Heart right ventricle (tissue), 16 donors: ENCODE measurements around the gene EHHADH. TPM values are rescaled to one million over a fixed set of nuclear protein-coding genes. Genes with fewer than 3 reads are reported as not detected.

ENCODE experiments used
- ATAC-seq, 8 donors: fragments of 200-7000 bp; cut with Tn5 transposase; one replicate each; pipeline ENCODE4 v1.9.1; 2020; ENCODE audit warnings: mild to moderate bottlenecking in 8 of 8, moderate library complexity in 8 of 8, moderate number of reproducible peaks in 1 of 8
- DNase-seq, 2 donors: peaks; one replicate each; pipeline ENCODE4 v3.0.0-alpha.2; 2020
- H3K27ac ChIP-seq, 10 donors: fragments of 200-600 bp; sonication (generic) in 2 of 10; one replicate each; pipeline versions ENCODE4 v1.5.0 to v1.8.0; 2020 to 2022; ENCODE audit warnings: mild to moderate bottlenecking in 3 of 10
- H3K27me3 ChIP-seq, 7 donors: fragments of 200-600 bp; one replicate each; pipeline ENCODE4 v1.8.0; 2021 to 2022; ENCODE audit warnings: mild to moderate bottlenecking in 2 of 7
- H3K36me3 ChIP-seq, 9 donors: fragments of 200-600 bp; sonication (generic) in 1 of 9; one replicate each; pipeline versions ENCODE4 v1.5.0 to v1.8.0; 2020 to 2022; ENCODE audit warnings: mild to moderate bottlenecking in 2 of 9
- H3K4me1 ChIP-seq, 9 donors: fragments of 200-600 bp; sonication (generic) in 1 of 9; one replicate each; pipeline versions ENCODE4 v1.5.0 to v1.8.0; 2020 to 2022; ENCODE audit warnings: mild to moderate bottlenecking in 4 of 9
- H3K4me3 ChIP-seq, 10 donors: fragments of 200-600 bp; sonication (generic) in 2 of 10; one replicate each; pipeline versions ENCODE4 v1.5.0 to v1.8.0; 2020 to 2022; ENCODE audit warnings: mild to moderate bottlenecking in 7 of 10, moderate library complexity in 2 of 10
- H3K9me3 ChIP-seq, 11 donors: fragments of 200-600 bp in 10 of 11; sonication (generic) in 2 of 11; one replicate each; pipeline versions ENCODE4 v1.5.0 to v1.8.0; 2013 to 2022; ENCODE audit warnings: mild to moderate bottlenecking in 2 of 11, control low read depth in 1 of 11, moderate library complexity in 1 of 11
- WGBS, 2 donors: extraction: QIAGEN DNeasy Blood & Tissue Kit; methylation state at CpG; one replicate each; pipeline ENCODE4 v1.1.7; 2013; ENCODE audit warnings: inconsistent platforms in 1 of 2; 5-methylcytosine and 5-hydroxymethylcytosine counted together
- intact Hi-C, 10 donors: fragments of 100-400 bp; cut with DNase I; formaldehyde crosslinking; loops; one replicate each; pipeline versions ENCODE4 v1.11.1 to v1.14.2; 2022
- polyA plus RNA-seq, 2 donors: library from polyadenylated mRNA; stranded (reverse); fragments of 200-250 nt; gene quantifications; one replicate each; pipeline ENCODE4 v1.2.3, GENCODE V29; 2013
- total RNA-seq, 10 donors: library from RNA; stranded (reverse); fragmentation: NEBNext Ultra II Directional in 3 of 10; extraction: Animal tissue kit (Norgen Biotek cat#: 25700) in 3 of 10; gene quantifications; one replicate each; pipeline versions ENCODE4 v1.2.1 to v1.2.4, GENCODE V29; 2021 to 2023
- TF ChIP-seq, protein P1 (sequence below), 9 donors: fragments of 200-600 bp; sonication (generic) in 2 of 9; IDR thresholded peaks; one replicate each; pipeline versions ENCODE4 v1.5.0 to v1.8.0; 2021 to 2022; ENCODE audit warnings: antibody characterized with exemption in 9 of 9, mild to moderate bottlenecking in 5 of 9, moderate library complexity in 1 of 9
- donor health status: Arrhythmogenic right ventricular cardiomyopathy.
- donor health status: ischemic (EF 13 %, LVEDD 7.1; RV severe dilation, severe dysfunction).
- donor health status: healthy with polysubstance abuse.
- donor health status: DM: no; HTN: yes; CAD: no.
- donor health status: DM: no; HTN: no; CAD: no.
- donor health status: ischemic (EF 25% LVEDD 6.9; RV normal size, moderate dysfunction).
- donor health status: ischemic (EF 25% LVEDD 5.7; RV mildly dilated, moderate dysfunction).
- donor health status: healthy.
- donor health status: DM: yes; HTN: yes; CAD: no.
- donor health status: Ischemic cardiomyopathy.
- donor health status: ischemic (EF 35%, LVEDD 5.7; RV mildly dilated, moderate dysfunction).
- donor health status: nonischemic (EF 11% LVEDD 7.7; RV severe dilation, severe dysfunction).
- donor health status: DM: yes; HTN: yes; CAD: no.
- donor health status: PGD.
- donor health status: ischemic (EF 29% LVEDD 5.4; RV normal size, mild dysfunction).
- donor health status: nonischemic (EF 23%, LVEDD 6.1; RV moderate dilation, normal function).

The EHHADH gene
- total and polyA plus RNA-seq, 12 donors = 3.8 to 31.0 (median 20.0) TPM

DNA sequence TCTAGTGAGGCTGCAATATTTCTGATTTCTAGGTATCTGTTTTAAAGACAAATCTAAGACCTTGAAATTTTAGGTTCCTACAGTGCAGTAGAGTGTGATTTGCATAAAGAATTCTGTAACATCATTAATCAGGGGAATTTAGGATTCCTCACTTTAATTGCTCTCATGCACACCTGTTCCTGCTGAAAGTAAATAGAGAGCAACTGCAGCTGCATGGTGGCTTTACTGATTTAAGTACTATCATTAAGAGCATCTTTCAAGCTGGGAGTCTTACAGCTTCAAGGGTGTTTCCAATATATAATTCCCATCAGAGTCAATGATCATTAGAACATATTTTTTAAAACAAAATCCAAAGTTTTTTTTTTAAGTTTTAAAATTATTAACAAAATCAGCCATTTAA is 65.0 kb downstream of the EHHADH start:
- TF ChIP-seq, protein P1, sequence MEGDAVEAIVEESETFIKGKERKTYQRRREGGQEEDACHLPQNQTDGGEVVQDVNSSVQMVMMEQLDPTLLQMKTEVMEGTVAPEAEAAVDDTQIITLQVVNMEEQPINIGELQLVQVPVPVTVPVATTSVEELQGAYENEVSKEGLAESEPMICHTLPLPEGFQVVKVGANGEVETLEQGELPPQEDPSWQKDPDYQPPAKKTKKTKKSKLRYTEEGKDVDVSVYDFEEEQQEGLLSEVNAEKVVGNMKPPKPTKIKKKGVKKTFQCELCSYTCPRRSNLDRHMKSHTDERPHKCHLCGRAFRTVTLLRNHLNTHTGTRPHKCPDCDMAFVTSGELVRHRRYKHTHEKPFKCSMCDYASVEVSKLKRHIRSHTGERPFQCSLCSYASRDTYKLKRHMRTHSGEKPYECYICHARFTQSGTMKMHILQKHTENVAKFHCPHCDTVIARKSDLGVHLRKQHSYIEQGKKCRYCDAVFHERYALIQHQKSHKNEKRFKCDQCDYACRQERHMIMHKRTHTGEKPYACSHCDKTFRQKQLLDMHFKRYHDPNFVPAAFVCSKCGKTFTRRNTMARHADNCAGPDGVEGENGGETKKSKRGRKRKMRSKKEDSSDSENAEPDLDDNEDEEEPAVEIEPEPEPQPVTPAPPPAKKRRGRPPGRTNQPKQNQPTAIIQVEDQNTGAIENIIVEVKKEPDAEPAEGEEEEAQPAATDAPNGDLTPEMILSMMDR (IDR thresholded peaks at IDR 0.05) = no peak
- intact Hi-C loops = no loop called here
- H3K9me3 ChIP-seq = no peaks in the 10 kb centered on the region
- ATAC-seq = no peak
- no peak overlapping the region for H3K27ac ChIP-seq
- H3K27me3 ChIP-seq = no peaks in the 10 kb centered on the region
- no peaks in the 10 kb centered on the region for H3K4me1 ChIP-seq
- peaks cover 0 to 24% (median 9%) of the 10 kb centered on the region in 9 donors for H3K36me3 ChIP-seq
- DNase-seq = no peak
- H3K4me3 ChIP-seq = no peak overlapping the region

DNA sequence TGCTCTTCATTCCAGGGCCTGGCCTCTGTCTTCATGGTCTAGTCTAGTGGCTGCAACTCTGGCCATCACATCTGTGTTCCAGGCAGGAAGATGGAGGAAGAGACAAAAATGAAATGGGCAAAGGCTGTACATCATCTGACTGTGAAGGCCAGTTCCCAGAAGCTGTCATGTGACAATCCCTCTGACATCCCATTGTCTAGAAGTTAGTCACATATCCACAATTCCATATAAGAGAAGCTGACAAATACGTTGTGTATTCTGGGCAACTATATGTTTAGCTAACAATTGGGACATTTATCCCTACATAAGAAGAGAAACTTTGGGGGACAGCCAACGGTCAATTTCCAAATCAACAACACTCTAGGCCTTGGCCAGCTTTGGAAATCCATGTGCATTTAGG is 66.5 kb downstream of the EHHADH start:
- no peak for ATAC-seq
- no peak overlapping the region for H3K4me3 ChIP-seq
- WGBS, 2 donors = 81 to 84% methylated on average over 2 of the region's 2 CpGs
- no peaks in the 10 kb centered on the region for H3K27me3 ChIP-seq
- no peaks in the 10 kb centered on the region for H3K9me3 ChIP-seq
- no peaks in the 10 kb centered on the region for H3K4me1 ChIP-seq
- H3K36me3 ChIP-seq = peaks cover 0 to 14% (median under 1%) of the 10 kb centered on the region in 9 donors
- DNase-seq = no peak
- TF ChIP-seq, protein P1 (IDR thresholded peaks at IDR 0.05) = no peak
- H3K27ac ChIP-seq = no peak overlapping the region
- intact Hi-C loops = no loop called here

DNA sequence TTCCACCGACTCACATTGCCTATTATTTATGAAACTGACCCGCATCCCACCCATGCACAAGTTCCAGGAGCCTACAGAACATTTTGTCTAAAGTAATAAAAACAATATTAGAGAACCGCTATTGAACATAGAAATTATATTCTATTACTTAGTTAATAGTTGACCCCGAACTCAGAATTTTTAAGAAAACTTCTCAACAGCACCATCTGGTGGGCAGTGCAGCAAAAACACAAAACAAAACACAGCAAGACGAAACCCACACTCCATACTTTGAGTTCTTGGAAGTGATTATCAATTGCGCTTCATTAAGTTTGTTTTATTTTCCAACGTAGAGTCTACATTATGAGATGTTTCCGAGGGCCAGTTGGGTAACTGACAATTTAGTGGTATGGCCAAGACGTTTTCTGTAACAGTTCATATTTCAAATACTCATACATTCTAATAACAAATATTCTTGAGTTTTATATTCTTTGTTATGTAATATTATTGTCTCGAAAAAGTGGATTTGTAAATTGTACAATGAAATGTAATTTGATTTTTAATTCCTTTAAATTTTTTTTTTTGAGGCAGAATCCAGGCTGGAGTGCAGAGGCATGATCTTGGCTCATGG is 77.0 kb downstream of the EHHADH start:
- Histone ChIP-seq H3K27ac (no peak overlapping the region), H3K36me3 (no peaks in the 10 kb centered on the region), H3K4me3 (no peak overlapping the region), H3K9me3 (no peaks in the 10 kb centered on the region), H3K4me1 (peaks cover 0 to 20% (median 8%) of the 10 kb centered on the region in 9 donors), H3K27me3 (peaks cover 0 to 22% (median 5%) of the 10 kb centered on the region in 7 donors)
- intact Hi-C loops = loop anchor here in 9 of 10 donors (2.0 to 10.0 kb wide), 6 partner anchors 202 to 305 kb away; no protein-coding TSS in a partner anchor
- WGBS, 2 donors = 20 to 23% methylated on average over 10 of the region's 10 CpGs
- peak in 1 of 2 donors; percentile 24 for DNase-seq
- ATAC-seq = peak in 2 of 8 donors; percentile 22 to 50
- TF ChIP-seq, protein P1 (IDR thresholded peaks at IDR 0.05) = peak; percentile 46 to 83 (median 75)

DNA sequence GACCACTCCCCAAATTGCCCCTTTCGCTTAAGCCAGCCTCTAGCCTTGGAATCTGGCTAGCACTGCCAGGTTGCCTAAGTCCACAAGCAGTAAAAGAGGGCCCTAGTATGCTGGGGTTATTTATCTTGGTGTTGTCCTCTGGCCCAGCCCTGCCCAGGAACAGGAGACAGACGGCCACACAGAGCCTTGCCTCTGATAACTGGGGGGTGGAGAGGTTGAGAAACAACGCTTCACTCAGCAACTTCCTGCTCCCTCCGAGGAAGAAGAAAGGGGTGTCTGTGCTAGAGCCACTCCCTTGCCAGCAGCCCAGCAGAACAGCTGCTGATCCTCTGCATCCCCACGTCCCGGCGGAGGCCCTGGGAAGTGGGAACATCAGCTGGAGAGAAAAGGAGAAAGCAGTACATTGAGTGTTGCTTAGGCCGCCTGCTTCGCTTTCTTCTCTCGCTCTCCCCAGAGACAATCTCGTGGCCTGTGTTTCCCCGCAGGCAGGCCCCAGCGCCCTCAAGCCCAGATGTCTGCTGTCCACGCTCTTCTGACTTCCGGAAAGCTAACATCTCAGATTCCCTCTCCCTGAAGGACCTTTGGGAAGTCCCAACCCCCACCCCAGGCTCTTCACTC is 78.4 kb downstream of the EHHADH start:
- intact Hi-C loops = loop anchor here in 6 of 10 donors (5.0 to 10.0 kb wide), 5 partner anchors 201 to 303 kb away; no protein-coding TSS in a partner anchor
- Histone ChIP-seq H3K36me3 (no peaks in the 10 kb centered on the region), H3K9me3 (no peaks in the 10 kb centered on the region), H3K4me3 (peak overlapping the region in 1 of 10 donors; percentile 26), H3K27ac (peak overlapping the region in 9 of 10 donors; percentile 9 to 86 (median 67)), H3K4me1 (peaks cover 0 to 20% (median 8%) of the 10 kb centered on the region in 9 donors), H3K27me3 (peaks cover 0 to 16% (median 3%) of the 10 kb centered on the region in 7 donors)
- ATAC-seq = peak; percentile 85 to 97 (median 92)
- TF ChIP-seq, protein P1 (IDR thresholded peaks at IDR 0.05) = no peak
- 47 to 48% methylated on average over 15 of the region's 15 CpGs for WGBS, 2 donors
- DNase-seq = peak; percentile 62 to 68
